ENCODE results near the gene ELP4.
"Not testable (repeated sequence)": the region's sequence is repeated elsewhere in the genome, so short reads cannot be mapped to it uniquely, and the experiment has no call there.

The ELP4 gene

GRCh38 chr11:31664954-31665353 is 155.4 kb downstream of the ELP4 start:
- ChIA-PET POLR2A (ENCODE audit: low non-redundant PET) (no interaction called here), CTCF (interaction anchor here (1.1 kb wide), 1 partner anchor 24 kb away, joined by 6 read pairs; no protein-coding TSS in a partner anchor)
- no peak for DNase-seq (ENCODE audit: low spot score)
- no peak overlapping the region for H3K27ac ChIP-seq
- no peak for TF ChIP-seq CTCF (conservative IDR thresholded peaks at IDR 0.05; ENCODE audit: low read depth)

- H3K27ac ChIP-seq, result no peak overlapping the region
- TF ChIP-seq CTCF (conservative IDR thresholded peaks at IDR 0.05; ENCODE audit: low read depth), result no peak
- no peak for DNase-seq (ENCODE audit: low spot score)
- POLR2A ChIA-PET (ENCODE audit: low non-redundant PET), result no interaction called here
- CTCF ChIA-PET, result interaction anchor here (0.6 kb wide), 1 partner anchor 11 kb away, joined by 3 read pairs; no protein-coding TSS in a partner anchor
Measured at GRCh38 chr11:31671681-31672080, 162.1 kb downstream of the ELP4 start.

GRCh38 chr11:31673108-31673507 is 163.5 kb downstream of the ELP4 start:
- CTCF ChIA-PET, result interaction anchor here (0.7 kb wide), 2 partner anchors 58 to 434 kb away, joined by 3 read pairs; no protein-coding TSS in a partner anchor
- DNase-seq (ENCODE audit: low spot score); POLR2A ChIA-PET (ENCODE audit: low non-redundant PET); H3K27ac ChIP-seq: not testable (repeated sequence)

- H3K27ac ChIP-seq, result no peak overlapping the region
- no peak for DNase-seq (ENCODE audit: low spot score)
- POLR2A ChIA-PET (ENCODE audit: low non-redundant PET), result no interaction called here
- CTCF ChIA-PET, result no interaction called here
- no peak for TF ChIP-seq CTCF (conservative IDR thresholded peaks at IDR 0.05; ENCODE audit: low read depth)
Measured at GRCh38 chr11:31676280-31676982, 166.9 kb downstream of the ELP4 start.

GRCh38 chr11:31680770-31681169 is 171.2 kb downstream of the ELP4 start:
- DNase-seq (ENCODE audit: low spot score), result no peak
- CTCF ChIA-PET, result no interaction called here
- no peak for TF ChIP-seq CTCF (conservative IDR thresholded peaks at IDR 0.05; ENCODE audit: low read depth)
- no peak overlapping the region for H3K27ac ChIP-seq
- POLR2A ChIA-PET (ENCODE audit: low non-redundant PET), result no interaction called here

GRCh38 chr11:31687256-31687655 is 177.7 kb downstream of the ELP4 start:
- no peak for TF ChIP-seq CTCF (conservative IDR thresholded peaks at IDR 0.05; ENCODE audit: low read depth)
- no peak for DNase-seq (ENCODE audit: low spot score)
- ChIA-PET CTCF (interaction anchor here (0.6 kb wide), 1 partner anchor 60 kb away, joined by 3 read pairs; no protein-coding TSS in a partner anchor), POLR2A (ENCODE audit: low non-redundant PET) (no interaction called here)
- no peak overlapping the region for H3K27ac ChIP-seq

GRCh38 chr11:31687861-31688260 is 178.3 kb downstream of the ELP4 start:
- H3K27ac ChIP-seq, result no peak overlapping the region
- no peak for DNase-seq (ENCODE audit: low spot score)
- no peak for TF ChIP-seq CTCF (conservative IDR thresholded peaks at IDR 0.05; ENCODE audit: low read depth)
- ChIA-PET POLR2A (ENCODE audit: low non-redundant PET) (no interaction called here), CTCF (no interaction called here)
